DMS79 (cell line): ENCODE results near the gene RIPOR3.
"Not testable (repeated sequence)": the region's sequence is repeated elsewhere in the genome, so short reads cannot be mapped to it uniquely, and the experiment has no call there.

Source experiments
- DNase-seq: peaks from one replicate; lab custom pipeline; 2025; lab: John Stamatoyannopoulos, UW

RIPOR3 gene

DNA sequence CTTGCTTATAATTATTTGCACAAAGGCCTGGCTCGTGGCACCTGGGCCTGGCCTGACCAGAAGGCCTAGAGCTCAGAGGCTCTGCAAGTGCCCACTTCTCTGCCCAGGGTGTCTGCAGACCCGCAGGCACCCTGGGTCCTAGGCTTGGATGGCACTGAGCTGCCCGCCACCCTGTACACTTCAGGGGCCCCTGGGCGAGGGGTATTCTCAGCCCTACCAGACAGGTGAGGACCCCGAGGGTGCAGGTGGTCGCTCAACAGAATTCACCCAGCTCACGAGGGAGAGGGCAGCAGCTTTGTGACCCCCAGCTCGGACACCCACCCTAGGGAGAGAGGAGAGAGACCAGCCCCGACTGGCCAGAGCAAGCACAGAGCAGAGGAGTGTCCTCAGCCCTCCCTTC is 83.9 kb downstream of the RIPOR3 start:
- DNase-seq, result no peak

DNA sequence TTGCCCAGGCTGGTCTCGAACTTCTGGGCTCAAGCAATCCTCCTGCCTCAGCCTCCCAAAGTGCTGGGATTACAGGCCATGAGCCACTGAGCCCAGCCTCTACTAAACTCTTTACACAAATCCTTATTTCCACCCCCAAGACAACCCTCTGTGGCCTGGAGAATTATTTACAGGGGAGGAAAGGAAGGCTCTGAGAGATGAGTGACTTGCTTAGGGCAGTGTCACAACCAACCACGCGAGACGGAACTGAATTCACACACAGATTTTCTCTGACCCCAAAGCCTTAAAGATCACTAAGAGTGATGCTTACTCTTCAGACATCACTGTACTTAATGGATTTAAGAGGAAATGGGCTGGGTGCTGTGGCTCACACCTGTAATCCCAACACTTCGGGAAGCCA is 86.2 kb downstream of the RIPOR3 start:
- no peak for DNase-seq

DNA sequence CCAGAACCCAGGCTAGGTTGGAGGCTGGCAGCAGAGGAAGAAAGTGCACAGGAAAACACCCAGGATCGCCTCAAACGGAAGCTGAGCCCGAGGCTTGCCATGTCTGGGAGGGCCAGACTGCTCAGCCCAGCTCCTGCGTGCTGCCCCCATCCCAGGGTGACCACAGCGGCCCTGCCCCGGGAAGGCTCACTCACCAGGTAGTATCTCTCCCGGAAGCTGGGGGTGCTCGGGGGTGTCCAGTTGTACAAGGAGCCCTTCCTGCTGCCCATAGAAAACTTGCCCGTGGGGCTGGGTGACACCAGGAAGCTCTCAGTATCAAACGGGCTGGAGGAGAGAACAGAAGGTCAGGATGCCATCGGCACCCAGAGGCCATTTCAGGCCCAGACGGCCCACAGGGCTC is 86.9 kb downstream of the RIPOR3 start:
- DNase-seq, result no peak

DNA sequence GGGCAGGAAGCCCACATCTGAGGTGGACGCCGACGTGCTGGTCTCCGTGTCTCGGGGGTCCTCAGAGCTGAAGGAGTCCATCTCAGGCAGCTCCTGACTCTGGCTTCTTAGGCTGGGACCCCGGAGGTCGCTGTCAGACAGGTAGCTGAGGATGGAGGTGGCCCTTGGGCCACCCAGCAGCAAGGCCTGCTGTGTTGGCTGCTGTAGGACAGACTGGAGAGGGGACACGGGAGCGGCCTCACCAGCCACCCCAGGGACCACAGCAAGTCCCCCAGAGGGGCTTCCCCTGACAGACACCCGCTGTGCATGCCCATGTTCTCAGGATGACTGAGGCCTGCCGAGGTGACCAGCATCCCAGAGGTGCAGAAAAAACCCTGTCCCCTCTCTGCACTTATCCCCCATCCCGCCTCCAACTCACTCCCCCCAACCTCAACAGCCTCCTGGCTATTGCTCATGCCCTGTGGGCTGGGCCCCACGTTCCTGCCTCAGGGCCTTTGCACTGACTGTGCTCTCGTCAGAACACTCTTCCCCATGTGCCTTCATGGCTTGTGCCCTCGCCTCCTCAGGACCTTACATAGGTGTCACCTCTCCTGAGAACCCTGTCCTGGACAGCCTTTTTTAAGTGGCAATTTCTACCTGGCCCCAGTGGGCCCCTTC is 88.8 kb downstream of the RIPOR3 start:
- no peak for DNase-seq

GRCh38 chr20:50601511-50602431 is 89.6 kb downstream of the RIPOR3 start:
- peak; percentile 15 for DNase-seq

GRCh38 chr20:50600281-50600895 is 91.0 kb downstream of the RIPOR3 start:
- DNase-seq, result no peak

DNA sequence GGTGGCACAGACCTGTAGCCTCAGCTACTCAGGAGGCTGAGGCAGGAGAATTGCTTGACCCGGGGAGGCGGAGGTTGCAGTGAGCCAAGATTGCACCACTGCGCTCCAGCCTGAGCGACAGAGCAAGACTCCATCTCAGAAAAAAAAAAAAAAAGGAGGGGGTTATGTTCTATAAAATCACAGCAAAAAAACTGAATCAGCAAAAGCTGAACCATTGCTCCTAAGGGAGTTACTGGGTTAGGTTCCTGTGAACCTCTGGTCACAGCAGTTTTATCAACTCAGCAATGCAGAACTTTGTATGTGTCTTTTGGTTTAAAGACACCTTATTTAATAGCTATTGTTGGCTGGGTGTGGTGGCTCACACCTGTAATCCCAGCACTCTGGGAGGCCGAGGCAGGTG is 92.6 kb downstream of the RIPOR3 start:
- not testable (repeated sequence) for DNase-seq

GRCh38 chr20:50598074-50598473 is 93.3 kb downstream of the RIPOR3 start:
- DNase-seq, result no peak

DNA sequence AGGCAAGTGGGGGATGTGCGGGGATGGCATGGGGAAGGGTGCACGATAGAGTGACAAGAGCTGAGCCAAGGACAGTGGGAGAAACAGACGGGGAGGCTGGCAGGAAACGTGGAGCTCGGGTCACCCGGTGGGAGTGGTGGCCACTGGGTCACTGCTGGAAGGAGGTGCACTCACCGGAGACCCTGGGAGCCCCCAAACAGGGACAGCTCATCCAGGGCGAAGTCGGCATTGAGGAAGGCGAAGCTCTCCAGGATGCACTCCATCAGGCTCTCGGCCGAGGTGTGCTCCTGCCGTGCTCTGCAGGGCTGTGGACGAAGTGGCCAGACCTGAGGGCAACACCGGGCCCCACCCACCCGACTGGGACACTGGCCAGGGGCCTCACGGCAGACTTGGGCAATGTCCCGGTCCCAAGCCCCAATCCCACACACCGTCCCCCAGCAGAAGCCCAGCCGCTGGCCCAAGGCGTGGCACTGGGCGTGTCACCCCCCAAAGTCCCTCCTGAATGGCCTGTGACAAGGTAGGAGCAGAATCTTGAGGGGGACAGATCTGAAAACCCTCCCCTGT is 93.9 kb downstream of the RIPOR3 start:
- no peak for DNase-seq

- DNase-seq, result no peak
Measured at GRCh38 chr20:50596694-50597021, 94.7 kb downstream of the RIPOR3 start.

GRCh38 chr20:50595988-50596693 is 95.2 kb downstream of the RIPOR3 start:
- DNase-seq, result no peak

GRCh38 chr20:50595433-50595895 is 95.9 kb downstream of the RIPOR3 start:
- DNase-seq, result no peak

GRCh38 chr20:50594591-50595432 is 96.5 kb downstream of the RIPOR3 start:
- no peak for DNase-seq

GRCh38 chr20:50594231-50594590 is 97.1 kb downstream of the RIPOR3 start:
- DNase-seq, result no peak

DNA sequence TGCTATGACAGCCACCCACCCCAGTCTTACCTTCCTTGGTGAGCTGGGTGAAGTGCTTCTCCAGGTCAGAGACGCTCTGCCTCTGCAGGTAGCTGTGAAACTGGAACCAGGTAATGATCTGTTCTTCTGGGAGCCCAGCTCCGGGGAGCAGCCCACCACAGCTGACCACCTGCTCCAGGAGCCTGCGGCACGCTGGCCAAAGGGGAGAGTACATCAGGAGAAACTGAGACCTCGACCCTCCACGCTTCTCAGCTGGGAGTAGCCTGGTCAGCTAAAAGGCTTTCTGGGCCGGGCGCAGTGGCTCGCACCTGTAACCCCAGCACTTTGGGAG is 98.4 kb downstream of the RIPOR3 start:
- no peak for DNase-seq

GRCh38 chr20:50592282-50593004 is 98.9 kb downstream of the RIPOR3 start:
- no peak for DNase-seq

GRCh38 chr20:50591233-50591852 is 100.0 kb downstream of the RIPOR3 start:
- no peak for DNase-seq

DNA sequence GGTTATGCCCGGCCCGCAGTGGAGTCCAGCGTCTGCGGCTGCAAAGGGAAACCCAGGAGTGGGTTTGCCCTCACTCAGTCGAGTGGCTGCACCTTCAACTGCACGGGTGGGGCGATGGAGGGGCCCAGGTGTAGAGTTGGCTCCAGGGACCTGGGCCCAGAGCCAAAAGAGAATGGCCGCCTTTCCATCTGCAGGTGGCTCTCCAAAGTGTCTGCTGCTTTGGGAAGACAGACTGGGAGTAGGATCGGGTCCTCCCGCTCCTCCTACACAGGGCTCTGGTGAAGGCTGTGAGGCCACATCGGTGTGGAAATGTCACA is 101.0 kb downstream of the RIPOR3 start:
- DNase-seq, result peak; percentile 12

- DNase-seq, result no peak
Measured at GRCh38 chr20:50589548-50590347, 101.6 kb downstream of the RIPOR3 start.
